Stimulated activated CD8-positive, alpha-beta memory T cell treated with anti-CD3 and anti-CD28 coated beads, Interleukin-15, amount 100 ng/mL, for 24 hours (primary cell): ENCODE measurements around the gene MET.
"Not testable (repeated sequence)": the region's sequence is repeated elsewhere in the genome, so short reads cannot be mapped to it uniquely, and the experiment has no call there.

Source experiments
- DNase-seq: peaks from one replicate; pipeline ENCODE4 v3.0.0-alpha.2; 2020; ENCODE audit warnings: low read depth

Gene MET

GRCh38 chr7:116698930-116699721, 27.1 kb downstream of the MET start:
- DNase-seq: no peak

GRCh38 chr7:116699722-116700120, 27.7 kb downstream of the MET start:
- DNase-seq: no peak

- DNase-seq: no peak
Observed at GRCh38 chr7:116702046-116702785, 30.2 kb downstream of the MET start.

- DNase-seq: no peak
Observed at GRCh38 chr7:116704650-116705228, 32.7 kb downstream of the MET start.

- no peak for DNase-seq
Observed at GRCh38 chr7:116705419-116705818, 33.4 kb downstream of the MET start.

GRCh38 chr7:116706668-116707126, 34.7 kb downstream of the MET start:
- no peak for DNase-seq

- DNase-seq: no peak
Observed at GRCh38 chr7:116707289-116707688, 35.3 kb downstream of the MET start.

- no peak for DNase-seq
Observed at GRCh38 chr7:116708248-116708647, 36.3 kb downstream of the MET start.

GRCh38 chr7:116708861-116709260, 36.9 kb downstream of the MET start:
- no peak for DNase-seq

- DNase-seq: no peak
Observed at GRCh38 chr7:116709336-116709735, 37.3 kb downstream of the MET start.

- no peak for DNase-seq
Observed at GRCh38 chr7:116710764-116711452, 38.9 kb downstream of the MET start.

- DNase-seq: no peak
Observed at GRCh38 chr7:116711790-116712189, 39.8 kb downstream of the MET start.

GRCh38 chr7:116713500-116713899, 41.5 kb downstream of the MET start:
- DNase-seq: no peak

GRCh38 chr7:116713918-116714317, 41.9 kb downstream of the MET start:
- no peak for DNase-seq

- no peak for DNase-seq
Observed at GRCh38 chr7:116715077-116715476, 43.1 kb downstream of the MET start.

- no peak for DNase-seq
Observed at GRCh38 chr7:116717137-116717536, 45.1 kb downstream of the MET start.

- not testable (repeated sequence) for DNase-seq
Observed at GRCh38 chr7:116723959-116724529, 52.0 kb downstream of the MET start.

- DNase-seq: no peak
Observed at GRCh38 chr7:116724560-116725231, 52.7 kb downstream of the MET start.

GRCh38 chr7:116726149-116726548, 54.2 kb downstream of the MET start:
- no peak for DNase-seq

GRCh38 chr7:116726713-116727431, 54.9 kb downstream of the MET start:
- DNase-seq: no peak
